ENCODE measurements around the gene RNASET2. TPM values are rescaled to one million over a fixed set of nuclear protein-coding genes. Genes with fewer than 3 reads are reported as not detected.

Gene RNASET2
- total RNA-seq, 1 donor from 2014 or later, result 139 TPM

DNA sequence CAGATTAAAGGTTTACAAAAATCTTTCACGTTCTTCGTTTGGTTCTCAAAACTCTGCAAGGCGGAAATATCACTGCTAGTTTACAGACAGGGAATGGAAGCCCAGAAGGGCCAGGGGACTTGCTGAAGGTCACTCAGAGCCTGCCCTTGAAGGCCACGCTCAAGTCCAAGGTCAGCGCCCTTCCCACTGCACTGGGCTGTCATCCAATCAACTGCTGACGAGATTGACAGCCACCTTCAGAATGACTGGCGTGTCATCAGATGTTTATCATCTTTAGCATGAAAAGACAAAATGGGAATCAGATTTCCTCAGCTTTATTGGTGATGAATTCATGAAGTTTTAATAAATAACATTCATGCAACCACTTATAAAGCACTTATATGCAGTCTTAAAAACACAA is 16.5 kb downstream of the RNASET2 start:
- DNase-seq (ENCODE audit: low read depth), result no peak
- Histone ChIP-seq H3K4me3 (ENCODE audit: low read depth, low read length) (no peak overlapping the region), H3K27me3 (ENCODE audit: control insufficient read depth, insufficient read depth, low read length) (no peaks in the 10 kb centered on the region), H3K36me3 (ENCODE audit: control insufficient read depth, insufficient read depth, low read length) (no peaks in the 10 kb centered on the region)
- TF ChIP-seq, protein P1, sequence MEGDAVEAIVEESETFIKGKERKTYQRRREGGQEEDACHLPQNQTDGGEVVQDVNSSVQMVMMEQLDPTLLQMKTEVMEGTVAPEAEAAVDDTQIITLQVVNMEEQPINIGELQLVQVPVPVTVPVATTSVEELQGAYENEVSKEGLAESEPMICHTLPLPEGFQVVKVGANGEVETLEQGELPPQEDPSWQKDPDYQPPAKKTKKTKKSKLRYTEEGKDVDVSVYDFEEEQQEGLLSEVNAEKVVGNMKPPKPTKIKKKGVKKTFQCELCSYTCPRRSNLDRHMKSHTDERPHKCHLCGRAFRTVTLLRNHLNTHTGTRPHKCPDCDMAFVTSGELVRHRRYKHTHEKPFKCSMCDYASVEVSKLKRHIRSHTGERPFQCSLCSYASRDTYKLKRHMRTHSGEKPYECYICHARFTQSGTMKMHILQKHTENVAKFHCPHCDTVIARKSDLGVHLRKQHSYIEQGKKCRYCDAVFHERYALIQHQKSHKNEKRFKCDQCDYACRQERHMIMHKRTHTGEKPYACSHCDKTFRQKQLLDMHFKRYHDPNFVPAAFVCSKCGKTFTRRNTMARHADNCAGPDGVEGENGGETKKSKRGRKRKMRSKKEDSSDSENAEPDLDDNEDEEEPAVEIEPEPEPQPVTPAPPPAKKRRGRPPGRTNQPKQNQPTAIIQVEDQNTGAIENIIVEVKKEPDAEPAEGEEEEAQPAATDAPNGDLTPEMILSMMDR (IDR thresholded peaks at IDR 0.05; ENCODE audit: insufficient read depth, low read length, poor library complexity, severe bottlenecking), result no peak

DNA sequence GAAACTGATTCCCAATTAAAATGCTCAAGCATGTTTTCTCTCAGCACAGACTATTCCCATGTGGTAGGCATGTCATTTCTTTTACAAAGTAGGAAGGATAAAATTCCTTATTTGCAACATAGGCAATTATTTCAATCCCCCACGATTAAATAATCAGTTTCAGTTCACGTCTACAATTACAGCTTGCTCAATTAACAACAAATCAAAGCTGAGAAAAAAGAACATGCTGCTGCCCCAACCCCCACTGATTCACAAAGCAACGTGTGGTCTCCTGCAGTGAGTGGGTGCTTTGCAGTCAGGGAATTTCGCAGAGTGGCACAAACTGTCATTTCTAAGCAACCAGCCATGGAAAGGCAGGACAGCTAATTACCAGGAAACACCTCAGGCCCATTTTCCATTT is 17.0 kb downstream of the RNASET2 start:
- TF ChIP-seq, protein P1 (IDR thresholded peaks at IDR 0.05; ENCODE audit: insufficient read depth, low read length, poor library complexity, severe bottlenecking), result no peak
- H3K4me3 ChIP-seq (ENCODE audit: low read depth, low read length), result no peak overlapping the region
- no peaks in the 10 kb centered on the region for H3K36me3 ChIP-seq (ENCODE audit: control insufficient read depth, insufficient read depth, low read length)
- no peak for DNase-seq (ENCODE audit: low read depth)
- no peaks in the 10 kb centered on the region for H3K27me3 ChIP-seq (ENCODE audit: control insufficient read depth, insufficient read depth, low read length)

DNA sequence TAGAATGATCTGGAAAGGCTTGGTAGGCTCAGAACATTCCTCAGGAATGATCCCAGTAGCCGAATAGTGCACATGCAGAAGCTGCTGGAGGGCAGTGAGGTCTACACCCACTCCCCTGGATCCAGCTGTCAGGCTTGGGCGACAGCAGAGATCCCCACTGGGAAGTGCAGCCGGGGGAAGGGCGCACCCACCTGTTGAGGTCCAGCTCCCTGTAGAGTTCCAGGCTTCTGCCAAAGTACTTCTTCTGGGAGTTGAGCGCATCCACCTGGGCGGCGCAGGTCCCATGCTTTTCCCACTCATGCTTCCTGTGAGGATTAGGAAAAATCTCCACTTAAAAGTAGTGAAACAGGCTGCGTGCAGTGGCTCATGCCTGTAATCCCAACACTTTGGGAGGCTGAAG is 17.6 kb downstream of the RNASET2 start:
- no peak overlapping the region for H3K4me3 ChIP-seq (ENCODE audit: low read depth, low read length)
- TF ChIP-seq, protein P1 (IDR thresholded peaks at IDR 0.05; ENCODE audit: insufficient read depth, low read length, poor library complexity, severe bottlenecking), result no peak
- H3K36me3 ChIP-seq (ENCODE audit: control insufficient read depth, insufficient read depth, low read length), result no peaks in the 10 kb centered on the region
- no peaks in the 10 kb centered on the region for H3K27me3 ChIP-seq (ENCODE audit: control insufficient read depth, insufficient read depth, low read length)
- DNase-seq (ENCODE audit: low read depth), result no peak

DNA sequence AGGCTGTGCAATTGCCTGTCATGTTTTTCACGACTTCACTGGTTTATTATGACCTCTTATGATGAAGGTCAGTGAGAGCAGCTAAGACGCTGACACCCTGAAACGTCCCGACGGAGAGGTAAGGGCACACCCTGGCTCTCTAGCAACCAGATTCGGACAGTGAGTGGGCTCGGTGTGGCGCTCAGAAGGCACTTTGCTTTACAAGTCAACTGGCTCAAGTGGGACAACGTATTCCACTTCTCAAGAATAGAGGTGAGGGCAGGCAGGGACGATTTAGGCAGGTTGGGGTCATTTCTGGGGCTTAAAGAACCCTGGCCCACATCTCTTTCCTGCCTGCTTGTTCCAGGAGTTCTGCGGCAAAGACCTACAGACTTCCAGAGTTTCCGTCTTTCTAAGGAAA is 18.2 kb downstream of the RNASET2 start:
- H3K4me3 ChIP-seq (ENCODE audit: low read depth, low read length), result no peak overlapping the region
- no peaks in the 10 kb centered on the region for H3K27me3 ChIP-seq (ENCODE audit: control insufficient read depth, insufficient read depth, low read length)
- TF ChIP-seq, protein P1 (IDR thresholded peaks at IDR 0.05; ENCODE audit: insufficient read depth, low read length, poor library complexity, severe bottlenecking), result no peak
- no peaks in the 10 kb centered on the region for H3K36me3 ChIP-seq (ENCODE audit: control insufficient read depth, insufficient read depth, low read length)
- no peak for DNase-seq (ENCODE audit: low read depth)

DNA sequence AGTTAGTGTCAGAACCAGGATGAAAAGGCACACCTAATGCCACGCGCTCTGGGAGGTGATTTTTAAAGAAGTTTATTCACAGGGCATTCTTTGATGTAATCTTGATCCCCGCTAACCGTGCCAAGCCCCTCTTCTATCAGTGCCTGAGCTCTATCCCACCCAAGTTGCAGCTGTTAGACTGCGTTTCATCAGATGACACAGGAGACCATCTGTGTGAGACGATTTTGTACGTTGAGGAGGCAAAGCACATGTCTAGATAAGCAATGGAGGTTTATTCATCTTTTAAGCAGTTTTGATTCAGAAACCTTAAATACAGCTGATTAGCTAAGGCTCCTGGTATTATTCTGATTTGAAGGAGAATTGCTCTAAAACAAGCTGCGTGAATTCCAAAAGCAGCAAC is 18.6 kb downstream of the RNASET2 start:
- Histone ChIP-seq H3K4me3 (ENCODE audit: low read depth, low read length) (no peak overlapping the region), H3K27me3 (ENCODE audit: control insufficient read depth, insufficient read depth, low read length) (no peaks in the 10 kb centered on the region), H3K36me3 (ENCODE audit: control insufficient read depth, insufficient read depth, low read length) (no peaks in the 10 kb centered on the region)
- DNase-seq (ENCODE audit: low read depth), result no peak
- TF ChIP-seq, protein P1 (IDR thresholded peaks at IDR 0.05; ENCODE audit: insufficient read depth, low read length, poor library complexity, severe bottlenecking), result no peak

DNA sequence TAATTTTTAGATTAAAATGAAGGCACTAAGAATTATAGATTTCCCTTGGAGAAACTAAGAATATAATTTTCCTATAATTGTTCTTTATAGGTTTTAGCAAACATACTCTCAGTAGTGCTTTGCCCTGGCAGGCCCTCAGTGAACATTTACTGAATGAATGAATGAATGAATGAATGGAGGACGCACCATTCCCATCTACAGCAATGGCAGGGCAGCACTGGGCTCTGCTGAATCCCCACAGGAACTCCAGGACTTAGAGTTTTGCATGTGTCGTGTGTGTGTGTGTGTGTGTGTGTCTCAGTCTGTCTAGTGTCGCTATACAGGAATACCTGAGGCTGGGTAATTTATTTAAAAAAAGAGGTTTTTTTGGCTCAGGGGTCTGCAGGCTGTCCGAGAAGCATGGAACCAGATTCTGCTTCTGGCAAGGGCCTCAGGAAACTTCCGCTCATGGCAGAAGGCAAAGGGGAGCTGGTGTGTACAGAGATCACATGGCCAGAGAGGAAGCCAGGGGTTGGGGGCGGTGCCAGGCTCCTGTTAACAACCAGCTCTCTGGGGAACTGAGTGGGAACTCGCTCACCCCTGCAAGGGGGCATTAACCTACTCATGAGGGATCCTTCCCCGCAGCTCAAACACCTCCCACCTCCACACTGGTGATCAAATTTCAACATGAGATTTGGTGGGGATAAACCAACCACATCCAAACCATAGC is 20.1 kb downstream of the RNASET2 start:
- Histone ChIP-seq H3K27me3 (ENCODE audit: control insufficient read depth, insufficient read depth, low read length) (no peaks in the 10 kb centered on the region), H3K36me3 (ENCODE audit: control insufficient read depth, insufficient read depth, low read length) (no peaks in the 10 kb centered on the region), H3K4me3 (ENCODE audit: low read depth, low read length) (no peak overlapping the region)
- TF ChIP-seq, protein P1 (IDR thresholded peaks at IDR 0.05; ENCODE audit: insufficient read depth, low read length, poor library complexity, severe bottlenecking), result no peak
- no peak for DNase-seq (ENCODE audit: low read depth)
